Mammary epithelial cell (primary cell): ENCODE measurements around the gene PTPRA.

Experiments used
- EZH2 ChIP-seq: IDR thresholded peaks from 2 replicates; pipeline ENCODE4 v1.6.1; 2012; ENCODE audit warnings: low read length, inconsistent platforms, borderline replicate concordance
- TF ChIP-seq, protein P1 (sequence below), 2 donors: IDR thresholded peaks in 1 of 2; conservative IDR thresholded peaks in 1 of 2; 2 replicates each; pipeline ENCODE4 v1.5.1; 2011 to 2012; ENCODE audit warnings: inconsistent platforms in 2 of 2, low read length in 2 of 2, mild to moderate bottlenecking in 2 of 2, control low read depth in 1 of 2, low read depth in 1 of 2; ENCODE audit not compliant: insufficient read depth in 1 of 2; ENCODE audit errors: extremely low read depth in 1 of 2

DNA sequence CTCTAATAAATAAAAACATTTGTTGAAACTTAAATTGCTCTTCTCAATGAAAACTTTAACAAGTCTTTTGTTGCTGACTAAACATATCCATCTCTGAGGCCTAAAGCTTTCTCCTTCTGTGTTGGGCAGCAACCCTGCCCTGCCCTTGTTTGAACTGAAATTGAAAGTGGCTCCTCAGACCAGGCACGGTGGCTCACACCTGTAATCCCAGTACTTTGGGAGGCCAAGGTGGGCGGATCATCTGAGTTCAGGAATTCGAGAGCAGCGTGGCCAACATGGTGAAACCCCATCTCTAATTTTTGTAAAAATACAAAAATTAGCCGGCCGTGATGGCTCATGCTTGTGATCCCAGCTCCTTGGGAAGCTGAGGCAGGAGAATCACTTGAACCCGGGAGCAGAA is 140.9 kb downstream of the PTPRA start:
- TF ChIP-seq, protein P1, sequence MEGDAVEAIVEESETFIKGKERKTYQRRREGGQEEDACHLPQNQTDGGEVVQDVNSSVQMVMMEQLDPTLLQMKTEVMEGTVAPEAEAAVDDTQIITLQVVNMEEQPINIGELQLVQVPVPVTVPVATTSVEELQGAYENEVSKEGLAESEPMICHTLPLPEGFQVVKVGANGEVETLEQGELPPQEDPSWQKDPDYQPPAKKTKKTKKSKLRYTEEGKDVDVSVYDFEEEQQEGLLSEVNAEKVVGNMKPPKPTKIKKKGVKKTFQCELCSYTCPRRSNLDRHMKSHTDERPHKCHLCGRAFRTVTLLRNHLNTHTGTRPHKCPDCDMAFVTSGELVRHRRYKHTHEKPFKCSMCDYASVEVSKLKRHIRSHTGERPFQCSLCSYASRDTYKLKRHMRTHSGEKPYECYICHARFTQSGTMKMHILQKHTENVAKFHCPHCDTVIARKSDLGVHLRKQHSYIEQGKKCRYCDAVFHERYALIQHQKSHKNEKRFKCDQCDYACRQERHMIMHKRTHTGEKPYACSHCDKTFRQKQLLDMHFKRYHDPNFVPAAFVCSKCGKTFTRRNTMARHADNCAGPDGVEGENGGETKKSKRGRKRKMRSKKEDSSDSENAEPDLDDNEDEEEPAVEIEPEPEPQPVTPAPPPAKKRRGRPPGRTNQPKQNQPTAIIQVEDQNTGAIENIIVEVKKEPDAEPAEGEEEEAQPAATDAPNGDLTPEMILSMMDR (conservative IDR thresholded peaks at IDR 0.05 in 1 of 2, IDR thresholded peaks at IDR 0.05 in 1 of 2; ENCODE audit: extremely low read depth in 1 of 2, insufficient read depth in 1 of 2, low read depth in 1 of 2, low read length in 2 of 2) = no peak
- no peak for TF ChIP-seq EZH2
